IPS-11a (cell line): ENCODE results near the gene GRM1.

Source experiments
- H3K4me3 ChIP-seq: one replicate; pipeline ENCODE4 v1.5.1; 2013; ENCODE audit warnings: low read depth, low read length, control low read depth

The GRM1 gene

GRCh38 chr6:146028851-146029572 is at the start of gene GRM1:
TSS of gene GRM1 (plus strand) at chr6:146029062. CDS start at chr6:146029518, 456 bp downstream.
- H3K4me3 ChIP-seq = peak within 1 kb of the TSS; percentile 28

GRCh38 chr6:146009338-146009737 is 19.5 kb upstream of the GRM1 start:
- H3K4me3 ChIP-seq = no peak overlapping the region

GRCh38 chr6:146014233-146014632 is 14.6 kb upstream of the GRM1 start:
- no peak overlapping the region for H3K4me3 ChIP-seq

DNA sequence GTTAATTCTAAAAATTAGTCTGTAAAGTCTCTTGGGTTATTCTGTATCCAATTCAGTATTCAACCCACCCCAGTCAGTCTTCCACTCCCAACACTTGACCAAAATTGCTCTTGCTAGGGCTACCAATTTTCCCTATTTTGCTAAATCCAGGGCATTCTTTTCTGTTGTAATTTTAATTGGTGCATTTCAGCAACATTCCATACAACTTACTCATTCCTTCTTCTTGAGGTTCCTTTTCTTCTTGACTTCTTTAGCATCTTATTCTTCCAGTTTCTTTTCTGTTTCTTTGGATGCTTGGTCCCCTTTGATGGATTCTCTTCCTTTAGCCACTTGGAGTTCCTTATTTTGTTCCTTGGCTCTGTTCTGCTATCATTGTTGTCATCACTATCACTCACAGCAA is 11.2 kb upstream of the GRM1 start:
- H3K4me3 ChIP-seq = no peak overlapping the region

DNA sequence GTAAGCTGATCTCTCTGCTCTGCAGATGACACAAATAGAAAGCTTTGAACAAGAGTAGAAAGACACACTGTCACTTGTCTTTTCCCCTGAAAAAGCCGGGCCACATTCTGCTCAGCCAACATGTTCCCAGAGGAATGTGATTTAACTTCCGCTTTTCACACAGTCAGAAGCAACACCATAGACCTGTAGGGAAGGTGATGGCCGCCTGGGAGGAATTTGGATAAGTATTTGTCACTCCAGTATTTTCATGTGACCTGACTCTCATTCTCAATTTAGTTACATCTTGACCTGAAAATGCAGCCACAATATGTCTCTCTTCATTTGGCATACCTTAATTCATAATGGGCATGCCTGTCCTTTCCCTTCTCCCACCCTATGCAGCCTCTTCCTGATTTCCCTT is 2.0 kb upstream of the GRM1 start:
- H3K4me3 ChIP-seq = no peak overlapping the region

DNA sequence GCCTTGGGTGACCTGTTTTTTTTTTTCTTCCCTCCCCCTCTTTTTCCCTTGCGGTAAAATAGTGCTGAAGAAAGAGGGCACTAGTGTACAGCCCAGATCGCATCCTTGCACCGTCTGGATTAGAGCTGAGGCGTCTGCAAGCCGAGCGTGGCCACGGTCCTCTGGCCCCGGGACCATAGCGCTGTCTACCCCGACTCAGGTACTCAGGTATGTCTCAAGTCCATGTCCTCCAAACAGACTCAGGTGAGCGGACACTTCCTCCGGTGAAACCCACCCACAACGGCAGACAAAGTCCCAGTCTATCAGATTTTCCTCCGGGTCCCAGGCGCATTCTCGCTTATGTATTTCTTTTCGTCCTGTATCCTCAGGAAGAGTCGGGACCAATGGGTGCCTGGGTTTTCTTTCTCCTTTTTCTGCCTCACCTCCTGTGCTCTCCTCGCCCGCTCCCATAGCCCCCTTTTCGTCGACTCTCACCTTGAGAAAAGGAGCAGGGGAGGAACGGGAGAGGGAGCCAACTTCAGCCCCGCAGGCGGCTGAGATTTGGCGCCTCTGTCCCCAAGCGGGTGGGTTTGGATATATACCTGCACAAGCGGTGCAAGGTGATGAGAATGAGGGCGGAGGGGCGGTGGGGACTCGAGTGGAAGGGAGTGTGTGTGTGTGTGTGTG is 1.1 kb upstream of the GRM1 start:
- H3K4me3 ChIP-seq = peak overlapping the region; percentile 28

GRCh38 chr6:146028252-146028795 is 538 bp upstream of the GRM1 start:
- H3K4me3 ChIP-seq = peak overlapping the region; percentile 28

DNA sequence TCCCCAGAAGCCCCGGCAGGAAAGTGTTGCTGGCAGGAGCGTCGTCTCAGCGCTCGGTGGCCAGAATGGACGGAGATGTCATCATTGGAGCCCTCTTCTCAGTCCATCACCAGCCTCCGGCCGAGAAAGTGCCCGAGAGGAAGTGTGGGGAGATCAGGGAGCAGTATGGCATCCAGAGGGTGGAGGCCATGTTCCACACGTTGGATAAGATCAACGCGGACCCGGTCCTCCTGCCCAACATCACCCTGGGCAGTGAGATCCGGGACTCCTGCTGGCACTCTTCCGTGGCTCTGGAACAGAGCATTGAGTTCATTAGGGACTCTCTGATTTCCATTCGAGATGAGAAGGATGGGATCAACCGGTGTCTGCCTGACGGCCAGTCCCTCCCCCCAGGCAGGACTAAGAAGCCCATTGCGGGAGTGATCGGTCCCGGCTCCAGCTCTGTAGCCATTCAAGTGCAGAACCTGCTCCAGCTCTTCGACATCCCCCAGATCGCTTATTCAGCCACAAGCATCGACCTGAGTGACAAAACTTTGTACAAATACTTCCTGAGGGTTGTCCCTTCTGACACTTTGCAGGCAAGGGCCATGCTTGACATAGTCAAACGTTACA is 817 bp downstream of the GRM1 start:
- H3K4me3 ChIP-seq = peak overlapping the region; percentile 28

DNA sequence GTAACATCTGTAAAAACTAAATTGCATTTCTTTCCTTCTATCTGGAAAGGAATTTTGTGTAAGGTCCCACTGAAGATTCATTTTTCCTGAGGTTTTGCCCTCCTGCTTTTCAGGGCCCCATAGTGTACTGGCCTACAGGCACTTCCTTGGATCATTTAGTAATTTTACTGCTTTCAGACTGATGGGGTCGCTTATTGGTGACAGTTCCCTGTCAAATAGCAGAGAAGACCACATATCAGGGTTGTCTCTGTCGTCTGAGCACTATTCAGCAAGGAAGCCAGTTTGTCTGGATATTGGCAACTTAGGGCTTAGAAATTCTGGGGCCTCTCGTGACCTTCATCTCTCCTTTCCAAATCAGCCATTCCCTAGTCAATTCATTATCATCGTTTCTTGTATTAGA is 3.5 kb downstream of the GRM1 start:
- no peak overlapping the region for H3K4me3 ChIP-seq

GRCh38 chr6:146040360-146040759 is 11.5 kb downstream of the GRM1 start:
- no peak overlapping the region for H3K4me3 ChIP-seq

DNA sequence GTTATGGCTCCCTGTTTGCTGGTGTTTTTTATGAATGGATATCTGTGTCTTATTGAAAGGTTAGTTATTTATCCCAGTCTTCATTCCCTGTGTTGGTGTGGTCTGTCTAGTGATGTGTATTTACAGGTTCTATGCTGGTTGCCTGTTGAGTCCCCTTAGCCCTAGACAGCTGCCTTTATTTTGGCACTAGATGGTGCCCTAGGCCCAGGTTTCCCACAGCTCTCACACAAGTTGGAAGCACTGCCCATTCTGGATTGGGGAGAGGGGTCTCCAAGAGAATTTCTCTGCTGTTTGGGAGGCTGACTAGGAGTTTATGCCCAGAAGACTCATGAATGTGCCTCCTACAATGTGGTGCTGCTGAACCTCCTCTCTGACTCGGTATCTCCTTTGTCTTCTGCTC is 12.4 kb downstream of the GRM1 start:
- no peak overlapping the region for H3K4me3 ChIP-seq

GRCh38 chr6:146047371-146047770 is 18.5 kb downstream of the GRM1 start:
- no peak overlapping the region for H3K4me3 ChIP-seq

DNA sequence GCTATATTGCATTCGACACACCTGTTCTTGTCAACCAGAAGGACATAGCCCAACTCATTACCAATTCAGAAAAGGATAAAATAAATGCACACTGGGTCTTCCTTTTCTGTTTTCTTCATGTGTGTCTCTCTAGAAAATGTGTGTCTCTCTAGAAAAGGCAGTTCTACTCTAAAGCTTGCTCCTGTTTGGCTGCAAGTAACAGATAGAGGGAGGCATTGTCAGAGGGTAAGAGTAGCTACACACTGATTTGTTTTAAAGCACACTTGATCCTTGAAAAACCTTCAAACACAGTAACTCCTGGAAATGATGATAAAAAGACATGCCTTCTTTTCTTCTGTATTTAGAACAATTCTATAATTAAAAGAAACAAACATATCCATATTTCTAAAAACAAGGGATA is 21.3 kb downstream of the GRM1 start:
- no peak overlapping the region for H3K4me3 ChIP-seq

GRCh38 chr6:146056506-146056905 is 27.6 kb downstream of the GRM1 start:
- no peak overlapping the region for H3K4me3 ChIP-seq

- H3K4me3 ChIP-seq = no peak overlapping the region
These were observed 36.8 kb downstream of the GRM1 start for GRCh38 chr6:146065690-146066089.

- no peak overlapping the region for H3K4me3 ChIP-seq
These were observed 37.6 kb downstream of the GRM1 start for GRCh38 chr6:146066506-146066905.

- no peak overlapping the region for H3K4me3 ChIP-seq
These were observed 42.9 kb downstream of the GRM1 start for GRCh38 chr6:146071781-146072180.

- no peak overlapping the region for H3K4me3 ChIP-seq
These were observed 49.1 kb downstream of the GRM1 start for GRCh38 chr6:146077992-146078391.

DNA sequence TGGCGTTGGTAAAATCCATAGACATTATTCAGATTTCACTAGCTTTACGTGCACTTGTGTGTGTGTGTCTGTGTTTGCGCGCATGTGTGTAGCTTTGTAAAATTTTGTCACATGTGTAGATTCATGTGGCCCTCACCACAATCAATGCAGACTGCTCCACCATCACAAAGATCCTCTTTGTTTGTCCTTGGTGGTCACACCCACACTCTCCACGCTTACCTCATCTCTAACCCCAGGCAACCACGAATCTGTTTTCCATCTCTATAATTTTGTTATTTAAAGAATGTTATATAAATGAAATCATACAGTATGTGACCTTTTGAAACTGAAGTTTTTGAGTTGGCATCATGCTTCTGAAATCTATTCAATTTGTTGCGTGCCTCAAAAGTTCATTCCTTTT is 58.5 kb downstream of the GRM1 start:
- no peak overlapping the region for H3K4me3 ChIP-seq

DNA sequence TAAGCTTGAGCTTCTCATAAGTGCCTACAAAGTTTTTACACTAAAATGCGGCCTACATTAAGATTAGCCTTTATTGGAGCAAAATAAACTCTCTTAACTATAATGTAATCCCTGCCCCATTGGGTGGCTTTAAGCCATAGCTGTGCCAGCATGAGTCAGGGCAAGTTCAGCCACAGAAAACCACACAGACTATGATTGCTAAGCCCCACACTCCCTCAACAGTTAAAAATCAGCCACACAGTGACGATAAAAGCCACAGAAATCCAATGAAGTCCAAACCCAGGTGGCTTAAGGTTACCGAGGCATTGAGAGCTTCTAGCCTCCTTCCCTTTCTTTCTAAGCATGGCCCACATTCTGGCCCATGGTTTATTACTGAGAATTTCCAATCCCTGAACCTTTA is 61.6 kb downstream of the GRM1 start:
- no peak overlapping the region for H3K4me3 ChIP-seq

DNA sequence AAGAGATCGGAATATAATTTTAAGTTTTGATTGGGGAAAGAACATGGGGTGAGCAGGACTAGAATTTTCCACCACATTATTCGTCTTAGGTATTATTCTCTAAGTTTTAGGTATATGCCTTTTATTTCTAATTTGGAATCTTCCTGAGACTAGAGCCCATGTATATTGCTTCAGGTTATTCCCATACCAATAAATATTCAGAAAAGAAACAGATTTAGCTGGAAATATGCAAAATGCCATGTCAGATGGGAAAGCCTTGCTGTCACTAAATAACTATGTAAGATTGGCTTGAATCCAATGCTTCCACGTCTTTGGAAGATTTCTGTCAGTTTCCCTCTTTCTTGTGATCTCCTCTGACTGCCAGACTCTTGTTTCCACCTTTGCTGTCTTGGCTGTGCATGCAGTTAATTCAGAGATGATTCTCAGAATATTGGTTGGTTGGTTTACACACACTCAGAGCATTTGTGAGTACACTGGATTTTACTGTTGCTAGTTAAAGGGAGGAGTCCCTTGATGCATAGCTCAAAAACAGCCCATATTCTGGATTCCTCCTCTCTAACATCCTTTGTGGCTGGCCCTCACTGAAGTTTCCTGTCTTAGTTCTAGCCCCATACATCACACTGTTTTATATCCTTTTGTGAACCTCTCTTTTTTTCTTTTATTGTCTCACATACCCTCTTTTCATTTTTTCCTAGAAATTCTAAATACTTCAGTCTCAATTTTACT is 64.3 kb downstream of the GRM1 start:
- H3K4me3 ChIP-seq = no peak overlapping the region
